Measurements from ENCODE around the gene ACSS3.

The ACSS3 gene

DNA sequence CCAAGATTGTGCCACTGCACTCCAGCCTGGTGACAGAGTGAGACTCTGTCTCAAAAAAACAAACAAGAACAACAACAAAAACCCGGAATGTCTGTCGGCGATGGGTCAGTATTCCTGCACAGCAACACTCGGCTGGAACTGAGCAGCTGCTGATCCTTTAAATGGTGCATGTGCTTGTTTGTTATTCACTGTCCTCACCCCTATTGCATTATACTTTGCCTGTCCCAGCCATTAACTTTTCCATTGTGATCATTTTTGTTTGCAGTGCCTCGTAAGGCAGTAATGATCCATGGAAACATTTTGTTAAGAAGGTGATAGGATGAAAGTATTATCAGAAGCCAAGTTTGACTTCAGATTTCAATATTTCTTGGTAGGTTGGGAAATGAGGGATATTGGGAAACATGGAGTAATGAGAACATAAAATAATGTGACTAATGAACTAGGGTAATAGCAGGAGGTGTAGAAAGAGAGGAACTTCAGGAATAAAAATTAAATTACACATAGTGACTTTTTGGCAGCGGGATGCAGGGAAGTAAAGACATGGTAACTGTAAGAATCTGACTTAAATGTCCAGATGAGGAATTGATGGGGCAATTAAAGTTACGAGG, 6.1 kb downstream of the ACSS3 start:
- no peak overlapping the region for H3K4me3 ChIP-seq (ENCODE audit: low read length)
- DNase-seq (ENCODE audit: low read depth), result no peak

DNA sequence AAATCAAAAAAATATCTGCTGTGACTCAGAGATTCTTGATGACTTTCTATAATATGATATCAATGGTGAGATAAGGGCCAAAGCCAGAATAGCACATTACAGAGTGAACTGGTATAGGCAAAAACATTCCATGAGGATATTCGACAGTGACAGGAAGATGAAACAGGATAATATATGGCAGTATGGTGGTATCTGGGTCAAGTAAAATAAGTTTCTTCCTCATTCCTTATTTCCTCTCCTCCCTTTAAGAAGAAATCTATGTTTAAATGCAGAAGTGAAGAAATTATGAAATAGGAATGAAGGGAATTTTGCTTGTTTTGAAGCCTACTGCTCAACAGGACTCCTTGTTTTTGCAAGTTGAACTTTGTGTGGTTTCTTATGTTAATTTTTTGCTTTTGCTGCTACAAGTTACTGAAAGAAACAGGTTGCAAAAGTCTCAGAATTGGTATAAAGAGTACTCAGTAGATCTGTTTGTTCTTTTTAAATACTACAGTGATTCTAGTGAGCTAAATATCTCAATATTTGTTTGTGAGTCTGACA, 7.0 kb downstream of the ACSS3 start:
- TF ChIP-seq, protein P1, sequence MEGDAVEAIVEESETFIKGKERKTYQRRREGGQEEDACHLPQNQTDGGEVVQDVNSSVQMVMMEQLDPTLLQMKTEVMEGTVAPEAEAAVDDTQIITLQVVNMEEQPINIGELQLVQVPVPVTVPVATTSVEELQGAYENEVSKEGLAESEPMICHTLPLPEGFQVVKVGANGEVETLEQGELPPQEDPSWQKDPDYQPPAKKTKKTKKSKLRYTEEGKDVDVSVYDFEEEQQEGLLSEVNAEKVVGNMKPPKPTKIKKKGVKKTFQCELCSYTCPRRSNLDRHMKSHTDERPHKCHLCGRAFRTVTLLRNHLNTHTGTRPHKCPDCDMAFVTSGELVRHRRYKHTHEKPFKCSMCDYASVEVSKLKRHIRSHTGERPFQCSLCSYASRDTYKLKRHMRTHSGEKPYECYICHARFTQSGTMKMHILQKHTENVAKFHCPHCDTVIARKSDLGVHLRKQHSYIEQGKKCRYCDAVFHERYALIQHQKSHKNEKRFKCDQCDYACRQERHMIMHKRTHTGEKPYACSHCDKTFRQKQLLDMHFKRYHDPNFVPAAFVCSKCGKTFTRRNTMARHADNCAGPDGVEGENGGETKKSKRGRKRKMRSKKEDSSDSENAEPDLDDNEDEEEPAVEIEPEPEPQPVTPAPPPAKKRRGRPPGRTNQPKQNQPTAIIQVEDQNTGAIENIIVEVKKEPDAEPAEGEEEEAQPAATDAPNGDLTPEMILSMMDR (conservative IDR thresholded peaks at IDR 0.05; ENCODE audit: low read length), result no peak
- peak; percentile 24 for DNase-seq (ENCODE audit: low read depth)
- no peak overlapping the region for H3K4me3 ChIP-seq (ENCODE audit: low read length)

More for the DNA sequence above, 6.1 kb downstream of the ACSS3 start:
- TF ChIP-seq, protein P1 (conservative IDR thresholded peaks at IDR 0.05; ENCODE audit: low read length), result no peak

DNA sequence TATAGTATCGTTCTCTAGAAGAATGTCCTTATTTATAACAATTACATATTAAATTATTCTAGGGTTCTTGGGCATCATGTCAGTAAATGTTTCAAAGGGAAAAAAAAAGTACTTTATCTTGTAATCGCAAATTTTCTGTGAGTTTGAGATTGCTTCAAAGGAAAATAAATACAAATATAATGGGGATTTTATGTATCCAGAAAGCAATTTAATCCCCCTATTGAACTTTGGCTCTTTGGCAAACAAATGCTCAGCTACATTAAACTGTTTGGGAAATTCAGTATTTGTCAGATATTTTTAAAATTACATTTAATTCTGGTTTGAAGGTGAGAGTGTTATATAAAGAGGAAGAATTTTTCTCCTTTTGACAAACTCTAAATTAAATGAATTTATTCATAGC, 8.0 kb downstream of the ACSS3 start:
- H3K4me3 ChIP-seq (ENCODE audit: low read length), result no peak overlapping the region
- DNase-seq (ENCODE audit: low read depth), result no peak
- TF ChIP-seq, protein P1 (conservative IDR thresholded peaks at IDR 0.05; ENCODE audit: low read length), result no peak

DNA sequence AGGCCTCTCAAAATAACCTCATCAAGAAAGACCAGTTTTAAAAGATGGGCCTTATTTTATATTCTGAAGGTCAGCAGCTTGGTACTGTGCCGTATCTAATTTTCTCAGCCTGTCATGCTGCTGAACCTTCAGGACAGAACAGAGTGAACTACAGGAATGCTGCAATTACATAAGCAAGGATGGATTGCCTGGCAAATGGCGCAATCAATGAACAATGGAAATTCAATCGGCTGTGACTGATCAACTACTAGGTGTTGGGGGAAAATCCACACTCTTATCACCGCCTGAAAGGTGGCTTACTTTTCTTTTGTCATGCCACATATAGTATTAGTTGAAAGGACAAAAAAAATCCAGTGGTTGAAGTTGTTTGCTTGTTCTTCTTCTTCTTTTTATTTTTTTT, 8.5 kb downstream of the ACSS3 start:
- TF ChIP-seq, protein P1 (conservative IDR thresholded peaks at IDR 0.05; ENCODE audit: low read length), result no peak
- no peak overlapping the region for H3K4me3 ChIP-seq (ENCODE audit: low read length)
- peak; percentile 4 for DNase-seq (ENCODE audit: low read depth)

DNA sequence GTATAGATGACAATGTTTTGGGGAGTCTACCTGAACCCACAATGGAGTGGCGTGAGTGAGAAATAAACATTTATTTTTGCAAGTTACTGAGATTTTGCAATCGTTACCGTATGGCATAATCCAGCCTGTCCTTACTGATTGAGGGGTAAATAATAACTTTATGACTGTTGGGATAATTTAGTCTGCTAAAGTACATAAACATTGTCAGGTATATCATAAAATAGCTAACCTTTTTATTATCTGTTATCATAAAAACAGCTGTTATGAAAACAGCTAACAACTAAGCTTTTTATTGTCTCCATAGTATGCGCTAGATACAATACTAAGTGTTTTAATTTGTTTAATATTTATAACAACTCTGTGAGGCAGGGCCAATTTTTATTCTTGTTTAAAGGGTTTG, 10.3 kb downstream of the ACSS3 start:
- no peak for DNase-seq (ENCODE audit: low read depth)
- H3K4me3 ChIP-seq (ENCODE audit: low read length), result no peak overlapping the region
- TF ChIP-seq, protein P1 (conservative IDR thresholded peaks at IDR 0.05; ENCODE audit: low read length), result no peak

DNA sequence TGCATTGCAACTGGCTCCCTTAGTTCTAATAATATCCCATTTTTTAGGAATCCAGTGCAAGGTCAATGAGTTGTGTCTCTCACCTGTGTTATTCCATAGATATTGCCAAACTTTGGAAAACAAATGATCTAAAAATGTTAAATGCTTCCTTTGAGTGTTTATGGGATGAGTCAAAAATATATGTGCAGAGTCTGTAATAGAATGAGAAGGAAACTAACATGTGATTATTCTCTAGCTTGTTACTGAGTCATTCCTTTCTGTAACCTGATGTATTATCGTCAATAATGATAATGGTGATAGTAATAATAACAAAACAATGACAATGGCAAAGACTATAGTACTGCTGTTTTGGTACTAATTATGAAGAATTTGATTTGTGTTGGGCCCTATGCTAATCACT, 11.5 kb downstream of the ACSS3 start:
- TF ChIP-seq, protein P1 (conservative IDR thresholded peaks at IDR 0.05; ENCODE audit: low read length), result no peak

DNA sequence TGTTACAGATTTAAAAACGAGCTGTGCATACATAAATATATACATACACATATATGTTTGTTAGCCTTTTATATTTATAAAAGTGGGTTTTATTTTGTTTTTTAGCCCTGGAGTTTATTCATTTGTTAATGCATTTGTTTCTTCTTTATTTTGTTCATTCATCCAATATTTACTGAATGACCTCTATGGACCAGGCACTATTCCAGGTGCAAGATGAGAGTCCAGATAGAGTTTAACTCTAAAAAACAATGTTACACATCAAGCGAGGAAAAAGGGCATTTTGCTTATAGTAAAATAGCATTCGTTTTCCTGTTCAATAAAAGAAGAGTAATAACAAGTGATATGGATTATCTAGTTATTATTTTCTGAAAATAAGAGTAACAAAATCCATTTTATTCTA, 14.2 kb downstream of the ACSS3 start:
- no peak overlapping the region for H3K4me3 ChIP-seq (ENCODE audit: low read length)
- no peak for DNase-seq (ENCODE audit: low read depth)
- TF ChIP-seq, protein P1 (conservative IDR thresholded peaks at IDR 0.05; ENCODE audit: low read length), result no peak

More for the DNA sequence above, 11.5 kb downstream of the ACSS3 start:
- H3K4me3 ChIP-seq (ENCODE audit: low read length), result no peak overlapping the region
- no peak for DNase-seq (ENCODE audit: low read depth)

All from AG10803 (cell line).